HG03095 (cell line): ENCODE data around the gene PDK1.
"Not testable (repeated sequence)": the region's sequence is repeated elsewhere in the genome, so short reads cannot be mapped to it uniquely, and the experiment has no call there.

ENCODE experiments used
- ATAC-seq: cut with Tn5 transposase; IDR thresholded peaks from one replicate; pipeline ENCODE4 v1.9.1; 2021; ENCODE audit warnings: moderate library complexity; ENCODE audit not compliant: unreplicated experiment

Gene PDK1

GRCh38 chr2:172555522-172556283, at the start of gene PDK1:
PDK1 (plus strand) TSS chr2:172556090; CDS start chr2:172556151, 61 bp downstream.
- peak; percentile 87 for ATAC-seq

GRCh38 chr2:172507199-172507598, 48.7 kb upstream of the PDK1 start:
- no peak for ATAC-seq

- ATAC-seq, result no peak
These were observed 45.8 kb upstream of the PDK1 start for GRCh38 chr2:172510088-172510487.

GRCh38 chr2:172510548-172510947, 45.3 kb upstream of the PDK1 start:
- ATAC-seq, result no peak

GRCh38 chr2:172512810-172513523, 42.9 kb upstream of the PDK1 start:
- no peak for ATAC-seq

- no peak for ATAC-seq
These were observed 42.4 kb upstream of the PDK1 start for GRCh38 chr2:172513524-172513900.

GRCh38 chr2:172513935-172514586, 41.8 kb upstream of the PDK1 start:
- ATAC-seq, result no peak

GRCh38 chr2:172516299-172516698, 39.6 kb upstream of the PDK1 start:
- ATAC-seq, result no peak

GRCh38 chr2:172518995-172519394, 36.9 kb upstream of the PDK1 start:
- ATAC-seq, result no peak

- no peak for ATAC-seq
These were observed 30.3 kb upstream of the PDK1 start for GRCh38 chr2:172525601-172526000.

GRCh38 chr2:172531309-172531708, 24.6 kb upstream of the PDK1 start:
- no peak for ATAC-seq

GRCh38 chr2:172532461-172532860, 23.4 kb upstream of the PDK1 start:
- ATAC-seq, result not testable (repeated sequence)

- no peak for ATAC-seq
These were observed 22.2 kb upstream of the PDK1 start for GRCh38 chr2:172533687-172534086.

- no peak for ATAC-seq
These were observed 20.8 kb upstream of the PDK1 start for GRCh38 chr2:172535119-172535518.

- not testable (repeated sequence) for ATAC-seq
These were observed 18.0 kb upstream of the PDK1 start for GRCh38 chr2:172537851-172538250.

GRCh38 chr2:172539767-172540166, 16.1 kb upstream of the PDK1 start:
- ATAC-seq, result no peak

- no peak for ATAC-seq
These were observed 15.5 kb upstream of the PDK1 start for GRCh38 chr2:172540421-172540820.

- no peak for ATAC-seq
These were observed 10.3 kb upstream of the PDK1 start for GRCh38 chr2:172545408-172546075.

GRCh38 chr2:172549131-172549530, 6.8 kb upstream of the PDK1 start:
- ATAC-seq, result no peak

GRCh38 chr2:172549802-172550201, 6.1 kb upstream of the PDK1 start:
- ATAC-seq, result not testable (repeated sequence)

GRCh38 chr2:172550419-172550818, 5.5 kb upstream of the PDK1 start:
- ATAC-seq, result no peak
